Measurements from ENCODE around the gene OSBPL2.

GRCh38 chr20:62317167-62317655 lies 78.9 kb downstream of the OSBPL2 start:
- TF ChIP-seq POLR2A (IDR thresholded peaks at IDR 0.05), result no peak
- TF ChIP-seq EP300 (IDR thresholded peaks at IDR 0.05), result no peak
